GM21825 (cell line): ENCODE data around the gene ZXDC.

Experiments used
- ATAC-seq: cut with Tn5 transposase; IDR thresholded peaks from one replicate; pipeline ENCODE4 v1.9.1; 2021; ENCODE audit warnings: mild to moderate bottlenecking, moderate library complexity; ENCODE audit not compliant: unreplicated experiment

Gene ZXDC

GRCh38 chr3:126399756-126400155 lies 75.9 kb downstream of the ZXDC start:
- no peak for ATAC-seq

DNA sequence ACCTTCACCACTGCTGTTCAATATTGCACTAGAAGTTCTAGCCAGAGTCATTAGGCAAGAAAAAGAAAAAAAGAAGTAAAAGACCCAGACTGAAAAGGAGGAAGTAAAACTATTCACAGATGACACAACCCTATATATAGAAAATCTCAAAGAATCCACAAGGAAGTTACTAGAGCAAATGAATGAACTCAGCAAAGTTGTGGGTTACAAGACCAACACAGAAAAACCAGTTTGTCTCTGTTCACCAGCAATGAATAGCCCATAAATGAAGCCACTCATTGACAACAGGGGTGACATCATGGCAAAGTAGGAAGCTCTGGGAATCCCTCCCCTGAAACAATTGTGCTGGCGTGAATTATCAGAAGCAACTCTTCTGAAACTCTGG lies 76.3 kb downstream of the ZXDC start:
- peak; percentile 66 for ATAC-seq

- no peak for ATAC-seq
These were observed 77.0 kb downstream of the ZXDC start for GRCh38 chr3:126398423-126399350.

DNA sequence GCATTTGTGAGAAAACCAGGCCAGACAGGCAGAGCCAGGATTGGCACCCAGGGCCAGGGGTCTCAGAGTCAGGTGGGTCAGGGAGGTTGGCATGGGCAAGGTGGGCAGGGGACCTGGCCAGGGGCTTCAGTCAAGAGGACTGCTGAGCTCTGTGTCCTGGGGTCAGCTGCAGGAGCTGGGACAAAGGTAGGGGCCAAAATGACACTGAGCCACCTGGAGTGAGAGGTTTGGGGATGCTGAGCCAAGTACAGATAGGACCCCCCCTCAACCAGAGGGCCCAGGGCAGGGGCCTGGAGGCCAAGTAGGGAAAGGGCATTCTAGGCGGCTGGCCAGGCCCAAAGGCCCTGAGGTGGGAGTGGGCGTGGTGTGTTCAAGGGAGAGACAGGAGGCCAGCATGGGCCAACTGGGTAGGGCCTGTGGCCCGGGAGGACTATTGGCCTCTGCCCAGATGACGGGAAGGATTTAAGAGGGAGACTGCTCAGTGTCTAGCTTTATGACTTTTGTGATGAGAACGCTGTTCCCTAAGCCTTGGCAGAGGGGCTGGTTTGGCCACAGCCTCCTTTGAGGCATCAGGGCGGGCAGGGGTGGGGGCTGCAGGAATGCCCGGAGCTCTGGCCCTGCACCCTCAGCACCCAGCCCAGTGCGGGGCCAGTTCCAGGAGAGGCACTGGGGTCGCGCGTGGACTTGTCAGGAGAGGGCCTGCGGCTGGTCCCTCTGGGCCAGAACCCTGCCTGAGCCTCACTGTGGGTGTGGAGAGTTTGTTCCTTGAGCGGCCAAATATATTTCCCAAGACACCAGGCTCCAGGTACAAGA lies 77.9 kb downstream of the ZXDC start:
- no peak for ATAC-seq

- no peak for ATAC-seq
These were observed 79.2 kb downstream of the ZXDC start for GRCh38 chr3:126396536-126396935.

- ATAC-seq = no peak
These were observed 79.7 kb downstream of the ZXDC start for GRCh38 chr3:126395846-126396513.

DNA sequence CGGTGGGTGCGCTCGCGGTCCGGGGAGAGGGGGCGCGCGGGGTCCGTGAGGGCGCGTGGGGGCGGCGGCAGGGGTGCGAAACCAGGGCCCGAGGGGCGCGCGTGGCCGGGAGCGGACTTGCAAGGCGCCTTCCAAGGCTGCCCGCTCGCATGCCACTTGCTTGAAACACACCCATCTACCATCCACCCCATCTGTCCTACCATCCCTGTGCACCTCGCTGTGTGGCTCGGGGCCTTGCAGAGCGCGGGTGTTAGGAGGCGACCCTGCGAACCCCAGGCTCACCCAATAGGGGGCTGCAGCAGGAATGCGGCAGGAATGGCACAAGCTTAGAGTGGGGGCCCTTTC lies 80.7 kb downstream of the ZXDC start:
- no peak for ATAC-seq

GRCh38 chr3:126394179-126394976 lies 81.3 kb downstream of the ZXDC start, which contains the start of gene CFAP100:
Gene CFAP100, plus strand, starts transcription at chr3:126394909. Its CDS starts 1,092 bp downstream, at chr3:126396001.
- no peak for ATAC-seq

- ATAC-seq = no peak
These were observed 82.1 kb downstream of the ZXDC start for GRCh38 chr3:126393563-126393962.

GRCh38 chr3:126392246-126392645 lies 83.4 kb downstream of the ZXDC start:
- ATAC-seq = no peak

- no peak for ATAC-seq
These were observed 84.1 kb downstream of the ZXDC start for GRCh38 chr3:126391631-126392030.

GRCh38 chr3:126390751-126391150 lies 84.9 kb downstream of the ZXDC start:
- ATAC-seq = no peak

DNA sequence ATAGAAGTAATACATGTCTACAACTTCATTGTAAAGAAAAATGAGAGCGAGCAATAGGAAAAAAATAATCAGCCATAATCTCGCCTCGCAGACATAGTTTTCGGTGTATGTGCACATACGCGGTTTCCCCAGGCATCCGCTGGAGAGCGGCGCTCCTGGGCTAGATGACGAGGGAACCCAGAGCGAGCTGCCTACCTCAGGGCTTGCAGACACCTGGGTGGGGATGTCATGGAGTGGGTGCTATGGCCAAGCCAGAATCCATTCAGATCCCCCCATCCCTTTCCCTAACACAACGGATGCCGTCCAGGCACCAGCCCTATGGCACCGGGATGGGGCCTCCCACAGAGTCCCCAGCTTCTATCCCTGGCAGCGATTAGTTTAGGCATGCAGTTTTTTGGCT lies 85.5 kb downstream of the ZXDC start:
- ATAC-seq = no peak

DNA sequence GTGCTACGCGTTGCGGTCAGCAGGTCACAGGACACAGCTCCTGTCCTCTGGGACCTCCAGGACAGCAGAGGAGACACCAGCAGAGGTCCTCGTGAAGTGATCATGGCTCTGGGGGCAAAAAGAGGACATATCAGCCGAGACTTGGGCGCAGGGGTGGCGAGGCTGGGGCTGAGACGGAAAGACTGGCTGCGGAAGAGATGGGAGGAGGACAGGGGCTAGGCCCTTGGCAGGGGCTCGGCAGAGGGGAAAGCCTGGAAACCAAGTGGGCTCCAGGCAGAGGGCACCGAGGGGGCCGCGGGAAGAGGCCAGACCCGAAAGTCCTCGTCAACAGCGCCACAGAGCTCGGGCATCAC lies 85.9 kb downstream of the ZXDC start:
- no peak for ATAC-seq

- peak; percentile 87 for ATAC-seq
These were observed 86.4 kb downstream of the ZXDC start for GRCh38 chr3:126389112-126389793.
